MG63 (cell line): Measurements from ENCODE around the gene IMPDH1. TPM values are rescaled to one million over a fixed set of nuclear protein-coding genes. Genes with fewer than 3 reads are reported as not detected.
A peak's percentile ranks its signal among the peaks of the same experiment; 100 is the strongest.

ENCODE experiments used
- DNase-seq: peaks from one replicate; pipeline ENCODE4 v3.0.0-alpha.2; 2020
- H3K27me3 ChIP-seq: fragments of 250-450 bp; sonication (Bioruptor Pico); 2 replicates; pipeline ENCODE4 v1.5.1; 2020; ENCODE audit warnings: mild to moderate bottlenecking, moderate library complexity
- H3K36me3 ChIP-seq: fragments of 250-450 bp; sonication (Bioruptor Pico); 2 replicates; pipeline ENCODE4 v1.5.1; 2020; ENCODE audit warnings: mild to moderate bottlenecking, moderate library complexity
- H3K4me3 ChIP-seq: fragments of 250-450 bp; sonication (Bioruptor Pico); 2 replicates; pipeline ENCODE4 v1.5.1; 2020; ENCODE audit warnings: mild to moderate bottlenecking, moderate library complexity
- H3K9me3 ChIP-seq: fragments of 250-450 bp; sonication (Bioruptor Pico); 2 replicates; pipeline ENCODE4 v1.5.1; 2020; ENCODE audit warnings: mild to moderate bottlenecking, moderate library complexity
- total RNA-seq: library from RNA; depleted of rRNA; stranded (reverse); fragments of >200 nt; shearing (Covaris generic); gene quantifications from 2 replicates; pipeline ENCODE4 v1.2.3, GENCODE V29; 2014; ENCODE audit warnings: low replicate concordance; rRNA removed

The IMPDH1 gene
- total RNA-seq, 1 experiment from 2014 or later: 67.6 TPM

- Histone ChIP-seq H3K4me3 (peak within 1 kb of the TSS; percentile 73), H3K9me3 (no peaks in the 10 kb centered on the region), H3K27me3 (no peaks in the 10 kb centered on the region), H3K36me3 (peaks cover 3% of the 10 kb centered on the region)
- DNase-seq: peak; percentile 82
Measured at GRCh38 chr7:128343554-128344430, 66.0 kb downstream of the IMPDH1 start, which contains the start of gene RBM28. Gene RBM28, minus strand, starts transcription at chr7:128343908. Its CDS starts 115 bp downstream, at chr7:128343793.

Other genes with a start within 250 kb of the IMPDH1 start
- gene LEP, start 168.7 kb downstream of the IMPDH1 start, total RNA-seq: not detected in 2 replicates
- 10.0 and 13.2 TPM in 2 replicates for gene RBM28, start 66.1 kb downstream of the IMPDH1 start, total RNA-seq
- gene PRRT4, start 48.3 kb downstream of the IMPDH1 start, total RNA-seq: not detected in 2 replicates
- gene HILPDA, start 45.9 kb upstream of the IMPDH1 start, total RNA-seq: 7.6 and 10.0 TPM in 2 replicates
- 17.2 and 19.1 TPM in 2 replicates for gene METTL2B, start 66.8 kb upstream of the IMPDH1 start, total RNA-seq